Panc1 (cell line): Measurements from ENCODE around the gene KCND3.

Experiments used
- SIN3A ChIP-seq: IDR thresholded peaks from 2 replicates; pipeline ENCODE4 v1.6.1; 2012; ENCODE audit warnings: low read depth, mild to moderate bottlenecking, low read length, moderate library complexity, borderline replicate concordance; ENCODE audit not compliant: insufficient read depth
- TF ChIP-seq, protein P1 (sequence below): fragments of 450-650 bp; IDR thresholded peaks from 2 replicates; pipeline ENCODE4 v1.5.1; 2017; ENCODE audit warnings: mild to moderate bottlenecking
- TF ChIP-seq, protein P2 (sequence below), 2 experiments: IDR thresholded peaks; 2 replicates each; pipeline ENCODE4 v1.6.1; 2011 to 2012; ENCODE audit warnings: low read depth in 2 of 2, control low read depth in 1 of 2, low read length in 1 of 2, mild to moderate bottlenecking in 1 of 2, moderate library complexity in 1 of 2; ENCODE audit not compliant: insufficient read depth in 1 of 2

DNA sequence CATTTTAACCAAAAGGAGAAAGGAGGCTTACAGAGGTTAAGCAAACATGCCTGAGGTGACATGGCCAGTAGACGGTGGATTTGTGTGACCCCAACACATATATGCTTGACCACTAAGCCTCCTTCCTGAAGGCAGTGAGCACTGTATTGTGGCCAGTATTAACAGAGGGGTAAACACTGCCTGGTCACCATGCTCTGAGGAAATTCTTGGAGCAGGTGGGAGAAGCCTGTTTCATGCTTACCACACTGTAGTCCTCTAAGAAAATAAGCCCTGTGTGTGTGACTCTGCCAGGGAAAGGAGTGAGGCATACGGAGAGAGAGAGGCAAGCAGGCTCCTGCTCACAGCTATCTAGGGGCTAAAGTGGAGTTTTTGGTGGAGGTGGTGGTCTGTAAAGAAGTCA lies 102.7 kb downstream of the KCND3 start:
- TF ChIP-seq, protein P1, sequence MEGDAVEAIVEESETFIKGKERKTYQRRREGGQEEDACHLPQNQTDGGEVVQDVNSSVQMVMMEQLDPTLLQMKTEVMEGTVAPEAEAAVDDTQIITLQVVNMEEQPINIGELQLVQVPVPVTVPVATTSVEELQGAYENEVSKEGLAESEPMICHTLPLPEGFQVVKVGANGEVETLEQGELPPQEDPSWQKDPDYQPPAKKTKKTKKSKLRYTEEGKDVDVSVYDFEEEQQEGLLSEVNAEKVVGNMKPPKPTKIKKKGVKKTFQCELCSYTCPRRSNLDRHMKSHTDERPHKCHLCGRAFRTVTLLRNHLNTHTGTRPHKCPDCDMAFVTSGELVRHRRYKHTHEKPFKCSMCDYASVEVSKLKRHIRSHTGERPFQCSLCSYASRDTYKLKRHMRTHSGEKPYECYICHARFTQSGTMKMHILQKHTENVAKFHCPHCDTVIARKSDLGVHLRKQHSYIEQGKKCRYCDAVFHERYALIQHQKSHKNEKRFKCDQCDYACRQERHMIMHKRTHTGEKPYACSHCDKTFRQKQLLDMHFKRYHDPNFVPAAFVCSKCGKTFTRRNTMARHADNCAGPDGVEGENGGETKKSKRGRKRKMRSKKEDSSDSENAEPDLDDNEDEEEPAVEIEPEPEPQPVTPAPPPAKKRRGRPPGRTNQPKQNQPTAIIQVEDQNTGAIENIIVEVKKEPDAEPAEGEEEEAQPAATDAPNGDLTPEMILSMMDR, result no peak
- TF ChIP-seq, protein P2, sequence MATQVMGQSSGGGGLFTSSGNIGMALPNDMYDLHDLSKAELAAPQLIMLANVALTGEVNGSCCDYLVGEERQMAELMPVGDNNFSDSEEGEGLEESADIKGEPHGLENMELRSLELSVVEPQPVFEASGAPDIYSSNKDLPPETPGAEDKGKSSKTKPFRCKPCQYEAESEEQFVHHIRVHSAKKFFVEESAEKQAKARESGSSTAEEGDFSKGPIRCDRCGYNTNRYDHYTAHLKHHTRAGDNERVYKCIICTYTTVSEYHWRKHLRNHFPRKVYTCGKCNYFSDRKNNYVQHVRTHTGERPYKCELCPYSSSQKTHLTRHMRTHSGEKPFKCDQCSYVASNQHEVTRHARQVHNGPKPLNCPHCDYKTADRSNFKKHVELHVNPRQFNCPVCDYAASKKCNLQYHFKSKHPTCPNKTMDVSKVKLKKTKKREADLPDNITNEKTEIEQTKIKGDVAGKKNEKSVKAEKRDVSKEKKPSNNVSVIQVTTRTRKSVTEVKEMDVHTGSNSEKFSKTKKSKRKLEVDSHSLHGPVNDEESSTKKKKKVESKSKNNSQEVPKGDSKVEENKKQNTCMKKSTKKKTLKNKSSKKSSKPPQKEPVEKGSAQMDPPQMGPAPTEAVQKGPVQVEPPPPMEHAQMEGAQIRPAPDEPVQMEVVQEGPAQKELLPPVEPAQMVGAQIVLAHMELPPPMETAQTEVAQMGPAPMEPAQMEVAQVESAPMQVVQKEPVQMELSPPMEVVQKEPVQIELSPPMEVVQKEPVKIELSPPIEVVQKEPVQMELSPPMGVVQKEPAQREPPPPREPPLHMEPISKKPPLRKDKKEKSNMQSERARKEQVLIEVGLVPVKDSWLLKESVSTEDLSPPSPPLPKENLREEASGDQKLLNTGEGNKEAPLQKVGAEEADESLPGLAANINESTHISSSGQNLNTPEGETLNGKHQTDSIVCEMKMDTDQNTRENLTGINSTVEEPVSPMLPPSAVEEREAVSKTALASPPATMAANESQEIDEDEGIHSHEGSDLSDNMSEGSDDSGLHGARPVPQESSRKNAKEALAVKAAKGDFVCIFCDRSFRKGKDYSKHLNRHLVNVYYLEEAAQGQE (IDR thresholded peaks at IDR 0.05; ENCODE audit: insufficient read depth in 1 of 2, low read depth in 2 of 2, low read length in 1 of 2), result no peak
- no peak for TF ChIP-seq SIN3A
